Neuron (in vitro differentiated cells): Measurements from ENCODE around the gene ITPR3.

ENCODE experiments used
- H2AFZ ChIP-seq: one replicate; pipeline ENCODE4 v1.6.1; 2013; ENCODE audit warnings: low read depth, mild to moderate bottlenecking, inconsistent platforms, low read length, moderate library complexity
- H3K27me3 ChIP-seq: one replicate; pipeline ENCODE4 v1.6.1; 2013; ENCODE audit warnings: low read length; ENCODE audit not compliant: insufficient read depth
- H3K36me3 ChIP-seq: one replicate; pipeline ENCODE4 v1.6.1; 2013; ENCODE audit warnings: low read length; ENCODE audit not compliant: insufficient read depth
- H3K4me1 ChIP-seq: one replicate; pipeline ENCODE4 v1.6.1; 2013; ENCODE audit warnings: low read length; ENCODE audit not compliant: insufficient read depth
- H3K4me3 ChIP-seq: 2 replicates; pipeline ENCODE4 v1.5.1; 2013; ENCODE audit warnings: mild to moderate bottlenecking, low read length, moderate library complexity
- H3K9me3 ChIP-seq: one replicate; pipeline ENCODE4 v1.6.1; 2013; ENCODE audit warnings: low read length

Gene ITPR3

DNA sequence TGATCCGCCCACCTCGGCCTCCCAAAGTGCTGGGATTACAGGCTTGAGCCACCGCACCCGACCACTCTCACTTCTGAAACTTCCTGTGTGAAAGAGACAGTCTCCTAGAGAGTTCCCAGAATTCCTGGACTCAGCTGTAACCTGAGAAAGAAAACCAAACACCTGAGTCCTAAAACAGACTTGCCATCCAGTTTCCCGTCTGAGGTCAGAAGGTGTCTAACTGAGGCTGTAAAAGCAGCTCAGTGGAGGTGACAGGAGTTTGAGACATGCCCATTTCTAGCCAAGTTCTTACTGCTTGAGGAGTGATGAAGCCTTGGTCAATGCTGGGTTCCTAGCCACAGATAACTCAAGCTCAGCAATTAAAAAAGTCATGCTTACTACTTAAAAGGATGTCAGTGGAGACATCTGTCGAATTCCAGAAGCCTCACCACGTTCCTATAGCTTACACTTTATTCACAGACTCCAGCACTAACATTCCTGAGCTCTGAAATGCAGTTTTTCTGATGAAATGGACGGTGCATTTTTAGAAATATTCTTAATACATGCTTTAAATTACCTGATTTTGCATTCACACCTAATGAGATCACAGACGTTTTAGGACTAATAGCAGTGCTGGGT, 84.3 kb downstream of the ITPR3 start:
- no peaks in the 10 kb centered on the region for H3K27me3 ChIP-seq
- H3K4me1 ChIP-seq = no peaks in the 10 kb centered on the region
- no peaks in the 10 kb centered on the region for H3K9me3 ChIP-seq
- peaks cover 18% of the 10 kb centered on the region for H3K36me3 ChIP-seq
- H2AFZ ChIP-seq = no peak overlapping the region
- H3K4me3 ChIP-seq = no peak overlapping the region

GRCh38 chr6:33705955-33706725, 85.0 kb downstream of the ITPR3 start:
- Histone ChIP-seq H3K4me3 (no peak overlapping the region), H3K9me3 (no peaks in the 10 kb centered on the region), H2AFZ (no peak overlapping the region), H3K27me3 (no peaks in the 10 kb centered on the region), H3K4me1 (peaks cover 6% of the 10 kb centered on the region), H3K36me3 (peaks cover 21% of the 10 kb centered on the region)

- H3K36me3 ChIP-seq = peaks cover 17% of the 10 kb centered on the region
- no peak overlapping the region for H2AFZ ChIP-seq
- no peaks in the 10 kb centered on the region for H3K27me3 ChIP-seq
- peaks cover 9% of the 10 kb centered on the region for H3K4me1 ChIP-seq
- no peaks in the 10 kb centered on the region for H3K9me3 ChIP-seq
- H3K4me3 ChIP-seq = no peak overlapping the region
Observed at GRCh38 chr6:33707771-33708170, 86.6 kb downstream of the ITPR3 start.

DNA sequence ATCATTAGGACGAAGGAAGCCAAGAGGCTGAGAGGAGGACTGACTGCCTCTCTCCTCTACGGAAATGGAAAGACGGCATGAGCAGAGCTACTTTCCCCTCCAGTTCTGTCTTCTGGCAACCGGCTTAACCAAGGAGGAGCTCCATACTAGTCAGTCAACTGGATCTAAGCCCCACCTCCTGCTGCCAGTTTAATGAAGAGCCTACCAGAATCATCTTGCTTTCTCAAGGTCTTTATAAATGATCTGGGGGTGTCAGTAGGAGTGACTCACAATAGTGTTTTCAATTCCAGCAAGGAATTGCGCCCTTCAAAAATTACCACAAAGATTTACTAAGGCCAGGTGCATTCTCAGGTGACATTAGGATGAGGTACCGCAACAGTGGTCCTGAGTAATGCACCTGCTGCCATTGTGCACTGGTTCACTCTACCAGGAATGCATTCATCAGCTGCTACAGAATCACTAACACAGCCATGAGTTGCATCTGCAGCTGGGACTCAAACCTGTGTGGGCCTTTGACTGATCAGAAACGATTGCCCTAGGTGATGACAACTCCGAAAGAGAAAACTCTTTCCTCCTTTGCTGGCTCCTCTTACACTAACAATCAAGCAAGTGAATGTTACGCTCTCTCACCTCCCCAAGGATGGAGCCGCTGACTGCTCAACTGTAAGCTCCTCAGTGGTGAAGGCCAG, 87.5 kb downstream of the ITPR3 start:
- no peak overlapping the region for H2AFZ ChIP-seq
- H3K9me3 ChIP-seq = no peaks in the 10 kb centered on the region
- H3K36me3 ChIP-seq = peaks cover 17% of the 10 kb centered on the region
- no peak overlapping the region for H3K4me3 ChIP-seq
- H3K4me1 ChIP-seq = peaks cover 9% of the 10 kb centered on the region
- H3K27me3 ChIP-seq = no peaks in the 10 kb centered on the region

GRCh38 chr6:33709605-33710295, 88.6 kb downstream of the ITPR3 start:
- Histone ChIP-seq H2AFZ (no peak overlapping the region), H3K36me3 (peaks cover 17% of the 10 kb centered on the region), H3K27me3 (no peaks in the 10 kb centered on the region), H3K4me3 (no peak overlapping the region), H3K4me1 (peaks cover 9% of the 10 kb centered on the region), H3K9me3 (no peaks in the 10 kb centered on the region)

DNA sequence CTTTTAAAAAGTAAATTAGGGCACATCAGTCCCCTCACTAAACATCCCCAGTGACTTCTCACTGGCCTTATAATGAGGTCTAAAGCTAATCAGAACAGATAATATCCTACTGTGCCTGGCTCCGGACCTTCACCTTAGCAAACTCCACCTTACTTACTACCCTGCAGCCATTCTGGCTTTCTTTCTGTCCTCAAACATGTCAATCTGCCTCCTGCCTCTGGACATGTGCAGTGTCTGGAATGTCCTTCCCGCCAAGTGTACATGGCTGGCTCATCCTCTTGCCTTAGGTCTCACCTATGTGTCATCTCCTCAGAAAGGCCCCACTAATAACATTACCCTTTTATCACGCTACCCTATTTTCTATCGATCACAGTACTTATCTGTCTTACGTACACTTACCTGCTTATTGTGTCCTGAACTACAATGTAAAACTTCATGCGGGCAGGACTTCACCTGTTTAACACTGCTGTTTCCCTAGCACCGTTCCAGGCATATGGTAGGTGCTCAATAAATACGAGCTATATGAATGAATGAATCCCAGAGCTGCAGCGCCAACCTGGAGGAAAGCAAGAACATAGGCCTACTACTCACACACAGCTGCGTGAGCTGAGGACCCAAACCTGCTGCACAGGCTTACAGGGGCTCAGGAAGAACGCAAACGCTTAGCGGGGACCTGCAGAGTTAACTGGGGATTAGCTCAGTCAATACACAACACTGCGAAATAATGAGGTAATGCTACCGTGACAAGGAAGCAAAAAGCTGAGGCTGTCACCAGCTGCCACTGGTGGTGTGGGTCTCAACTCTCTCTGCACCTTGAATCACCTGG, 89.4 kb downstream of the ITPR3 start:
- no peaks in the 10 kb centered on the region for H3K27me3 ChIP-seq
- H3K9me3 ChIP-seq = no peaks in the 10 kb centered on the region
- peaks cover 9% of the 10 kb centered on the region for H3K4me1 ChIP-seq
- peak overlapping the region; percentile 87 for H3K4me3 ChIP-seq
- peaks cover 17% of the 10 kb centered on the region for H3K36me3 ChIP-seq
- H2AFZ ChIP-seq = peak overlapping the region; percentile 83

- Histone ChIP-seq H2AFZ (peak within 1 kb of the TSS; percentile 83), H3K4me1 (peaks cover 9% of the 10 kb centered on the region), H3K4me3 (peak within 1 kb of the TSS; percentile 87), H3K9me3 (no peaks in the 10 kb centered on the region), H3K36me3 (peaks cover 17% of the 10 kb centered on the region), H3K27me3 (no peaks in the 10 kb centered on the region)
Observed at GRCh38 chr6:33711140-33712129, 90.3 kb downstream of the ITPR3 start, which contains the start of gene UQCC2. Gene UQCC2, minus strand, starts transcription at chr6:33711700. Its CDS starts 14 bp downstream, at chr6:33711686.

GRCh38 chr6:33712914-33713313, 91.8 kb downstream of the ITPR3 start:
- H2AFZ ChIP-seq = no peak overlapping the region
- peaks cover 17% of the 10 kb centered on the region for H3K36me3 ChIP-seq
- no peaks in the 10 kb centered on the region for H3K27me3 ChIP-seq
- H3K9me3 ChIP-seq = no peaks in the 10 kb centered on the region
- no peak overlapping the region for H3K4me3 ChIP-seq
- peaks cover 9% of the 10 kb centered on the region for H3K4me1 ChIP-seq

- H3K27me3 ChIP-seq = no peaks in the 10 kb centered on the region
Observed at GRCh38 chr6:33713786-33714185, 92.7 kb downstream of the ITPR3 start.

DNA sequence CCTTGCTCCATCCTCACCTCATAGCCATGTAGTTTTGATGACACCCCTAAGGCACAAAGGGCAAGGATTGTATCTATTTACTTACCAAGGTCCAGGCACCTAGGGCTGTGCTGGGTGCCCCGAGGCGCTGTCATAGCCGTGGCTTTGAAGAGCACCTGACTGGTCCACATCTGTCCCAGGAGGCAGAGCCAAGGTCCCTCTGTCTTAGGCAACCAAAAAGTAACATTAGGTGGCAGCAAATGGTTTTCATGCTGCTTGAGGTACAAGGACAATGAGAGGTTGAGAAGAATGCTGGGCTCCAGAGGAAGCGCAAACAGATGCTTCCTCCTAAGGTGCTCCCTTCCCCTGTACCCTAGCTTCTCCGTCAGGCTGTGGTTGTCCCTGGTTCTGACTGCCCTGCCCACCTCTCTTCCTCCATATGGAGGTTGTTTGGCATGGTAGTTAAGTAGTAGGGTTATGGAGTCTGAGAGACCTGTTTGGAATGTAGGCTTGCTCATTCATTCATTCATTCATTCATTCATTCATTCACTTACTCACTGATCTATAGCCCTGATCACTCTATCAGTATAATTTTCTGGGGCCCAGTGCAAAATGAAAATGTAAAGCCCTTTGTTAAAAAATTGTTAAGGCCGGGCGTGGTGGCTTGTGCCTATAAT, 93.4 kb downstream of the ITPR3 start:
- peaks cover 8% of the 10 kb centered on the region for H3K36me3 ChIP-seq
- H3K27me3 ChIP-seq = no peaks in the 10 kb centered on the region
- no peak overlapping the region for H2AFZ ChIP-seq
- peaks cover 9% of the 10 kb centered on the region for H3K4me1 ChIP-seq
- H3K4me3 ChIP-seq = no peak overlapping the region
- no peaks in the 10 kb centered on the region for H3K9me3 ChIP-seq

More at GRCh38 chr6:33713786-33714185, 92.7 kb downstream of the ITPR3 start:
- Histone ChIP-seq H2AFZ (no peak overlapping the region), H3K4me1 (peaks cover 9% of the 10 kb centered on the region), H3K4me3 (no peak overlapping the region), H3K9me3 (no peaks in the 10 kb centered on the region), H3K36me3 (peaks cover 13% of the 10 kb centered on the region)

- Histone ChIP-seq H3K27me3 (peaks cover 8% of the 10 kb centered on the region), H2AFZ (no peak overlapping the region), H3K4me1 (peaks cover 3% of the 10 kb centered on the region), H3K9me3 (no peaks in the 10 kb centered on the region), H3K4me3 (no peak overlapping the region), H3K36me3 (no peaks in the 10 kb centered on the region)
Observed at GRCh38 chr6:33716379-33716778, 95.3 kb downstream of the ITPR3 start.
